Mesendoderm (in vitro differentiated cells): Measurements from ENCODE around the gene SMYD1.

Experiments used
- DNase-seq: peaks from one replicate; pipeline ENCODE4 v3.0.0; 2013
- H2AK5ac ChIP-seq: 2 replicates; pipeline ENCODE4 v1.6.1; 2013; ENCODE audit warnings: low read length, inconsistent platforms
- H2BK120ac ChIP-seq: 2 replicates; pipeline ENCODE4 v1.6.1; 2013; ENCODE audit warnings: low read depth, mild to moderate bottlenecking, low read length, moderate library complexity, mixed read lengths
- H2BK15ac ChIP-seq: replicated peaks from 2 replicates; pipeline ENCODE4 v1.6.1; 2013; ENCODE audit warnings: low read depth, mild to moderate bottlenecking, moderate library complexity
- H2BK5ac ChIP-seq: 2 replicates; pipeline ENCODE4 v1.6.1; 2013; ENCODE audit warnings: low read length, inconsistent platforms
- H3K18ac ChIP-seq: 2 replicates; pipeline ENCODE4 v1.6.1; 2013; ENCODE audit warnings: mild to moderate bottlenecking, low read length, mixed read lengths
- H3K23ac ChIP-seq: one replicate; pipeline ENCODE4 v1.6.1; 2013; ENCODE audit warnings: low read length
- H3K27ac ChIP-seq: 2 replicates; pipeline ENCODE4 v1.5.1; 2013; ENCODE audit warnings: low read depth, mild to moderate bottlenecking, inconsistent platforms, low read length, moderate library complexity
- H3K27me3 ChIP-seq: 2 replicates; pipeline ENCODE4 v1.6.1; 2013; ENCODE audit warnings: low read length, control low read depth, mild to moderate bottlenecking, inconsistent platforms; ENCODE audit not compliant: insufficient read depth, poor library complexity
- H3K36me3 ChIP-seq: 2 replicates; pipeline ENCODE4 v1.6.1; 2013; ENCODE audit warnings: low read length, inconsistent platforms; ENCODE audit not compliant: control insufficient read depth, insufficient read depth
- H3K4ac ChIP-seq: one replicate; pipeline ENCODE4 v1.6.1; 2013; ENCODE audit warnings: low read depth, mild to moderate bottlenecking, low read length, moderate library complexity
- H3K4me1 ChIP-seq: 2 replicates; pipeline ENCODE4 v1.6.1; 2013; ENCODE audit warnings: low read depth, low read length, inconsistent platforms; ENCODE audit not compliant: control insufficient read depth
- H3K4me2 ChIP-seq: 2 replicates; pipeline ENCODE4 v1.6.1; 2013; ENCODE audit warnings: low read length
- H3K4me3 ChIP-seq: 2 replicates; pipeline ENCODE4 v1.5.1; 2013; ENCODE audit warnings: mild to moderate bottlenecking, low read length
- H3K56ac ChIP-seq: one replicate; pipeline ENCODE4 v1.6.1; 2013; ENCODE audit warnings: low read length
- H3K79me1 ChIP-seq: 2 replicates; pipeline ENCODE4 v1.6.1; 2013; ENCODE audit warnings: low read length, inconsistent platforms
- H3K79me2 ChIP-seq: 2 replicates; pipeline ENCODE4 v1.6.1; 2013; ENCODE audit warnings: mild to moderate bottlenecking, low read length; ENCODE audit not compliant: control insufficient read depth, insufficient read depth
- H3K9ac ChIP-seq: 2 replicates; pipeline ENCODE4 v1.6.1; 2013; ENCODE audit warnings: low read length, inconsistent platforms
- H4K5ac ChIP-seq: one replicate; pipeline ENCODE4 v1.6.1; 2013; ENCODE audit warnings: low read length
- H4K8ac ChIP-seq: one replicate; pipeline ENCODE4 v1.6.1; 2013; ENCODE audit warnings: low read depth, mild to moderate bottlenecking, control low read depth, low read length, moderate library complexity
- WGBS: extraction: QIAGEN DNeasy Blood & Tissue Kit; methylation state at CpG from one replicate; pipeline ENCODE4 v1.1.7; 2013; ENCODE audit warnings: low lambda C conversion rate, missing lambda C conversion rate; ENCODE audit not compliant: insufficient coverage; ENCODE audit errors: extremely low coverage; 5-methylcytosine and 5-hydroxymethylcytosine counted together

Gene SMYD1

DNA sequence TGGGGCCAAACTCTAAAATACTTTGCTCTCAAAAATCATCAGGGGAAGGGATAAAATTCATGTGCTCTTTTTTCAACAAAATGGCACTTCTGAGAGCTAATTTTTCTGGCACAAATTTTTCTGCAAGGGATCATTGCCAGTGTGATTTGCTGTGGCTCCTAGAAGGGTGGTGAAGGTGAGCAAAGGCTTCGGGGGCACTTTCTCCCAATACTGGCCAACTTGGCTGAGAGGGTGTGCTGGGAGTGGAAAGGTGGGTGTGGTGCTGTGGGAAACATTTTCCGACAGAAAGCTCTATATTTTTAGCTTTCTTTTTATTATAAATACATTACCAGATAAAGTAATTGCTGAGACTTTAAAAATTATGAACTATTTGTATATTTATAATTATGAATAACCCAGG, 419 bp downstream of the SMYD1 start:
- Histone ChIP-seq H3K27ac (no peak overlapping the region), H4K8ac (no peak overlapping the region), H3K23ac (no peak overlapping the region), H3K4me3 (no peak overlapping the region), H3K79me1 (no peaks in the 10 kb centered on the region), H3K4me2 (no peak overlapping the region), H3K27me3 (no peaks in the 10 kb centered on the region), H3K18ac (no peak overlapping the region), H3K9ac (no peak overlapping the region), H4K5ac (no peak overlapping the region), H3K4me1 (peaks cover 2% of the 10 kb centered on the region), H3K56ac (no peak overlapping the region), H2BK15ac (no peak overlapping the region), H2BK5ac (no peak overlapping the region), H3K79me2 (no peaks in the 10 kb centered on the region), H3K36me3 (no peaks in the 10 kb centered on the region), H2AK5ac (no peak overlapping the region), H2BK120ac (no peak overlapping the region), H3K4ac (no peak overlapping the region)
- DNase-seq, result no peak
- whole genome bisulfite sequencing, result no CpG with 5 or more reads among the region's 2 CpGs

DNA sequence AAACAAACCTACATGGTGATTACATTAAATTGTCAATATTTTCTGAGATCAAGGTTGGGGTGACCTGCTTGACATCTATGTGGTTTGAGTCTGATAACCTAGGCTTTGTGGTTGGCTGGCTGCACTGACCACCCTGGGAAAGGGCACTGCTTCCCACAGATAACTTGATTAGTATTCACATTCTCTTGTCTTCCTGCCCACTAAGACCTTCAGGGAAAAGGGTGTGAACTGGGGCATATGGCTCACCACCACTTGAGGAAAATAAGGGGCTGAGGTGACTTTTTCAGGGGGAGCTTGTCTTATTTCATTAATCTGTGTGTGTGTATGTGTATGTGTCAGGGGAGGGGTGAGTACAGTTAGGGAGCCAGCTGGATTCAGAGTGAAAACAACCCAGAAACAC, 1.5 kb downstream of the SMYD1 start:
- Histone ChIP-seq H3K4me1 (peaks cover 2% of the 10 kb centered on the region), H3K4me2 (no peak overlapping the region), H3K36me3 (no peaks in the 10 kb centered on the region), H4K8ac (no peak overlapping the region), H3K4me3 (no peak overlapping the region), H3K18ac (no peak overlapping the region), H3K27ac (no peak overlapping the region), H2AK5ac (no peak overlapping the region), H3K79me2 (no peaks in the 10 kb centered on the region), H3K9ac (no peak overlapping the region), H3K4ac (no peak overlapping the region), H3K56ac (no peak overlapping the region), H4K5ac (no peak overlapping the region), H2BK120ac (no peak overlapping the region), H2BK15ac (no peak overlapping the region), H2BK5ac (no peak overlapping the region), H3K27me3 (no peaks in the 10 kb centered on the region), H3K79me1 (no peaks in the 10 kb centered on the region), H3K23ac (no peak overlapping the region)
- no peak for DNase-seq

DNA sequence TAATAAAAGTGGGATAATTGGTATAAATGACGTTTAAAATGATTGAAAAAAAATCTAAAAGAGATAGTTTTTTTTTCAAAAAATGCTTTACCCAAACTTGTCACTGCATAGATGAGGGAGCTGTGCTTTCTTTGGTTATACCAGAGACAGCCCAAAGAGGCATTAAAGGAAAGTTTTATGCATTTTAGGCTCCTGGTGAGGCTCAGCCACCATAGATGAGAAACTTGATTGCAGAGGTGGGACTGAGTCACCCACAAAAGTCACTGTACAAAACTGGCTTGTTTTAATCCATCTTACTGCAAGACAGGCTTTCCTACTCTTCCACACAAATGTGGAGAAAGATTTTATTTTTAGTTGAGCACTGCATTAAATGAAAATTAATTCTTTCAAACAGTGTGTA, 2.4 kb downstream of the SMYD1 start:
- Histone ChIP-seq H3K27me3 (no peaks in the 10 kb centered on the region), H2BK5ac (no peak overlapping the region), H3K36me3 (no peaks in the 10 kb centered on the region), H3K18ac (no peak overlapping the region), H3K79me2 (no peaks in the 10 kb centered on the region), H4K5ac (no peak overlapping the region), H4K8ac (no peak overlapping the region), H2BK15ac (no peak overlapping the region), H2BK120ac (no peak overlapping the region), H3K79me1 (no peaks in the 10 kb centered on the region), H2AK5ac (no peak overlapping the region), H3K56ac (no peak overlapping the region), H3K27ac (no peak overlapping the region), H3K23ac (no peak overlapping the region), H3K4ac (no peak overlapping the region), H3K4me1 (peaks cover 2% of the 10 kb centered on the region), H3K9ac (no peak overlapping the region), H3K4me2 (no peak overlapping the region), H3K4me3 (no peak overlapping the region)
- no peak for DNase-seq
- 100% methylated on average over 1 of the region's 1 CpG for WGBS

DNA sequence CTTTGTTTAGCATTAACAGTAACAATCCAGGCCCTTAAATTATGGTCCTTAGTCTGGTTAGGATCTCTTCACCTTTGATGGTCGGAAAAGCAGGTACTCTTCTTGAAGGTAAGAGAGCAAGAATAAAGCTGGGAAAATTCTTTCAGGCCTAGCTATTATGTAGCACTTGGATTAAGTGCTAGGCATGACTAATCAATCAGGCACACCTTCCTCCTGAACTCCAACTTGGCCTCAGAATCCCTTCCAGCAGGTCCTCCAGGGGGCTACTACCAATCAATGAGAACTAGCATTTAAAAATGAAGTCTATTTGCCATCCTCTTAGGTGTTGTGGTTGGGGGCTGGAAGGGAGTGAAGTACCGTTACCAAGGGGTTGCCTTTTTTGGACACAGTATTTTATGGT, 3.7 kb downstream of the SMYD1 start:
- Histone ChIP-seq H4K8ac (no peak overlapping the region), H3K36me3 (no peaks in the 10 kb centered on the region), H2BK15ac (no peak overlapping the region), H3K27ac (no peak overlapping the region), H3K4me2 (no peak overlapping the region), H3K56ac (peak overlapping the region; percentile 15), H2BK120ac (no peak overlapping the region), H3K9ac (no peak overlapping the region), H3K79me2 (no peaks in the 10 kb centered on the region), H3K23ac (no peak overlapping the region), H3K4me1 (peaks cover 2% of the 10 kb centered on the region), H3K4me3 (no peak overlapping the region), H2AK5ac (no peak overlapping the region), H3K27me3 (no peaks in the 10 kb centered on the region), H3K18ac (no peak overlapping the region), H4K5ac (no peak overlapping the region), H3K4ac (no peak overlapping the region), H2BK5ac (no peak overlapping the region), H3K79me1 (no peaks in the 10 kb centered on the region)
- peak; percentile 69 for DNase-seq
- no CpG with 5 or more reads among the region's 2 CpGs for WGBS

DNA sequence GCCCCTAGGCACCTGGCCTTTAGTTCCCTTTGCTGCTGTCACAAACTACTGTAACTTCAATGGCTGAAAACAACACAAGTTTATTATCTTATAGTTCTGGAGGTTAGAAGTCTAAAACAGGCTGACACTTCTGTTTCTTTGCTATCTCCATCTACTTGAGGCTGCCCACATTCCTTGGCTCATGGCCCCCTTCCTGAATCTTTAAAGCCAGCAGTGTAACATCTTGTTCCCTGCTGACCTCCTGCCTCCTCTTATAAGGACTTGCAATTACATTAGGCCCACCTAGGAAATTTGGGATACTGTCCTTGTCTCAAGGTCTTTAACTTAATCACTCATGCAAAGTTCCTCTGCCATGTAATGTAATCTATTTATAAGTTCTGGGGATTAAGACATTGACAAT, 6.5 kb downstream of the SMYD1 start:
- no peaks in the 10 kb centered on the region for H3K36me3 ChIP-seq
- H2BK15ac ChIP-seq, result no peak overlapping the region
- H3K4me1 ChIP-seq, result no peaks in the 10 kb centered on the region
- H2AK5ac ChIP-seq, result no peak overlapping the region
- no peak overlapping the region for H3K9ac ChIP-seq
- no peak overlapping the region for H4K5ac ChIP-seq
- no peaks in the 10 kb centered on the region for H3K79me2 ChIP-seq
- no peaks in the 10 kb centered on the region for H3K79me1 ChIP-seq
- no peak overlapping the region for H3K23ac ChIP-seq
- no peak overlapping the region for H4K8ac ChIP-seq
- no peak overlapping the region for H3K27ac ChIP-seq
- DNase-seq, result no peak
- H3K18ac ChIP-seq, result no peak overlapping the region
- H3K27me3 ChIP-seq, result no peaks in the 10 kb centered on the region
- no peak overlapping the region for H2BK5ac ChIP-seq
- no peak overlapping the region for H2BK120ac ChIP-seq
- no peak overlapping the region for H3K4me3 ChIP-seq
- H3K4ac ChIP-seq, result no peak overlapping the region
- H3K4me2 ChIP-seq, result no peak overlapping the region
- H3K56ac ChIP-seq, result no peak overlapping the region

DNA sequence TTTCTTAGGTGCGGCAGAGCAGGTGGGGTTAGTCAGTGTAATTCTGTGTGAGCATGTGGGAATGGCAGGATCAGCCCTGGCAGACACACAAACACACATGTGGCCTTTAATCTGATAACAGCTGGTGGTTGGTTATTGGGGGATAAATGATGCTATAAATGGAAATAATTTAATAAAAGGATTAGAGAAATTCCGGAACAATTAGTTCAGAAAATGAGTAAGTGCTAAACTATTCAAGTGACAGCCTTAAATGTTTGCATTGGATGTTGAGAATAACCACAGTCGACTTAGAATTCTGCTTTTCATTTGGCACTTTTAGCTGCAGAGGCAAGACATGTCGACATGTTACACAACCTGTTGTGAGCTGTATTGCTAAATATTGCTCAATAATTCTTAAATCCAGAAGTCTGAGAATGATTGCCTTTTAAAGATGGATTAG, 7.2 kb downstream of the SMYD1 start:
- Histone ChIP-seq H2AK5ac (no peak overlapping the region), H3K4me3 (no peak overlapping the region), H3K4me1 (no peaks in the 10 kb centered on the region), H3K79me1 (no peaks in the 10 kb centered on the region), H3K4ac (no peak overlapping the region), H4K8ac (no peak overlapping the region), H4K5ac (no peak overlapping the region), H3K9ac (no peak overlapping the region), H2BK120ac (no peak overlapping the region), H3K23ac (no peak overlapping the region), H2BK5ac (no peak overlapping the region), H3K27me3 (no peaks in the 10 kb centered on the region), H3K4me2 (no peak overlapping the region), H3K56ac (no peak overlapping the region), H3K27ac (no peak overlapping the region), H3K18ac (no peak overlapping the region), H2BK15ac (no peak overlapping the region), H3K79me2 (no peaks in the 10 kb centered on the region), H3K36me3 (no peaks in the 10 kb centered on the region)
- WGBS, result 100% methylated on average over 1 of the region's 4 CpGs
- DNase-seq, result no peak
